Activated T-cell treated with anti-CD3 and anti-CD28 coated beads for 4 hours (primary cell): Measurements from ENCODE around the gene CYTH1.

ENCODE experiments used
- DNase-seq: peaks from one replicate; pipeline ENCODE4 v3.0.0-alpha.2; 2020

CYTH1 gene

GRCh38 chr17:78710607-78711006 lies 71.5 kb downstream of the CYTH1 start:
- no peak for DNase-seq

- no peak for DNase-seq
These were observed 72.3 kb downstream of the CYTH1 start for GRCh38 chr17:78709751-78710181.

GRCh38 chr17:78709119-78709681 lies 72.9 kb downstream of the CYTH1 start:
- no peak for DNase-seq

GRCh38 chr17:78708510-78708973 lies 73.5 kb downstream of the CYTH1 start:
- DNase-seq, result peak; percentile 36

- DNase-seq, result no peak
These were observed 74.2 kb downstream of the CYTH1 start for GRCh38 chr17:78707923-78708322.

GRCh38 chr17:78707016-78707415 lies 75.1 kb downstream of the CYTH1 start:
- no peak for DNase-seq

- no peak for DNase-seq
These were observed 75.7 kb downstream of the CYTH1 start for GRCh38 chr17:78706271-78706915.

- no peak for DNase-seq
These were observed 77.0 kb downstream of the CYTH1 start for GRCh38 chr17:78705071-78705470.

GRCh38 chr17:78704594-78704993 lies 77.5 kb downstream of the CYTH1 start:
- no peak for DNase-seq

- DNase-seq, result no peak
These were observed 84.3 kb downstream of the CYTH1 start for GRCh38 chr17:78697554-78698343.

GRCh38 chr17:78697122-78697521 lies 85.0 kb downstream of the CYTH1 start:
- DNase-seq, result no peak

GRCh38 chr17:78696016-78696982 lies 85.8 kb downstream of the CYTH1 start:
- DNase-seq, result no peak

GRCh38 chr17:78694805-78695531 lies 87.1 kb downstream of the CYTH1 start:
- DNase-seq, result no peak

GRCh38 chr17:78693346-78694083 lies 88.6 kb downstream of the CYTH1 start:
- no peak for DNase-seq

GRCh38 chr17:78692460-78693010 lies 89.5 kb downstream of the CYTH1 start:
- no peak for DNase-seq

GRCh38 chr17:78689029-78689428 lies 93.0 kb downstream of the CYTH1 start:
- no peak for DNase-seq

- DNase-seq, result no peak
These were observed 94.1 kb downstream of the CYTH1 start for GRCh38 chr17:78687944-78688343.

- DNase-seq, result no peak
These were observed 94.9 kb downstream of the CYTH1 start for GRCh38 chr17:78687125-78687524.

GRCh38 chr17:78684026-78684425 lies 98.0 kb downstream of the CYTH1 start:
- DNase-seq, result no peak

GRCh38 chr17:78683408-78683961 lies 98.6 kb downstream of the CYTH1 start:
- no peak for DNase-seq

GRCh38 chr17:78682363-78682762 lies 99.7 kb downstream of the CYTH1 start:
- no peak for DNase-seq
